ENCODE data around the gene AAK1. TPM values are rescaled to one million over a fixed set of nuclear protein-coding genes. Genes with fewer than 3 reads are reported as not detected.

The AAK1 gene
- total and polyA plus RNA-seq, 10 of the 15 experiments (the other 5 are each of a cell fraction or from before 2014, with no cell fraction given): 2.9 to 41.4 (median 17.5) TPM

DNA sequence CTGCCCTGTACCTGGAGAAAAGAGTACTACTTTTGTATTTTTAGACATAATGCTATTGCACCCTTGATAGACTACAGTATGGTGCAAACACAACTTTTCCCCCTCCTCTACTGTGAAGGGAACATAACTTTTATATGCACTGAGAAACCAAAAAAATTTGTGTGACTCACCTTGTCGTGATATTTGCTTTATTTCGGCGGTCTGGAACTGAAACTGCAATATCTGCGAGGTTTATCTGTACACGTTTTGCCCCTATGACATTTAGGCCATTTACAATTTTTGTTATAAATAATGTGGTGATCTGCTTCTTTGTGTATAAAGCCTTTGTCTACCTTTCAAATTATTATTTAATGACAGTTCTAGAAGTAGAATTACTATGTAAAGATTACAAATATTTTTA lies 34.4 kb upstream of the AAK1 start:
- no peaks in the 10 kb centered on the region for H3K79me2 ChIP-seq (ENCODE audit: control insufficient read depth, insufficient read depth, low read length)
- no peaks in the 10 kb centered on the region for H4K20me1 ChIP-seq (ENCODE audit: control insufficient read depth, insufficient read depth)
- no peak for DNase-seq (ENCODE audit: low read depth, low spot score)
- ChIA-PET CTCF (interaction anchor here (0.9 kb wide), 1 partner anchor 113 kb away, joined by 3 read pairs; no protein-coding TSS in a partner anchor), RAD21 (ENCODE audit: unreplicated experiment) (no interaction called here), POLR2A (no interaction called here), SMC1A (ENCODE audit: uncharacterized antibody, unreplicated experiment) (no interaction called here)
- no peak overlapping the region for H3K4me3 ChIP-seq
- H3K9me3 ChIP-seq (replicated peaks; ENCODE audit: control insufficient read depth, insufficient read depth, low read length): no peaks in the 10 kb centered on the region
- no peaks in the 10 kb centered on the region for H3K27me3 ChIP-seq (replicated peaks in 1 of 2; ENCODE audit: control insufficient read depth in 2 of 2, insufficient read depth in 2 of 2, low read length in 1 of 2)
- ATAC-seq: no peak
- H2AFZ ChIP-seq (ENCODE audit: control insufficient read depth, low read depth, low read length): no peak overlapping the region
- H3K4me2 ChIP-seq (ENCODE audit: control insufficient read depth, insufficient read depth): no peak overlapping the region
- no peaks in the 10 kb centered on the region for H3K36me3 ChIP-seq (ENCODE audit: control insufficient read depth in 2 of 2, insufficient read depth in 2 of 2, low read length in 1 of 2)
- no peak for FAIRE-seq
- in situ Hi-C loops (cut with MboI) (no loop called here), intact Hi-C loops (cut with micrococcal nuclease; ENCODE audit: unreplicated experiment) (no loop called here)
- H3K4me1 ChIP-seq (ENCODE audit: control insufficient read depth, insufficient read depth, low read length): no peaks in the 10 kb centered on the region
- no peak for TF ChIP-seq NBN (IDR thresholded peaks at IDR 0.05)
- no peak for TF ChIP-seq ZBED1 (IDR thresholded peaks at IDR 0.05; ENCODE audit: borderline replicate concordance)
- no peak for TF ChIP-seq RFX5 (IDR thresholded peaks at IDR 0.05; ENCODE audit: low read depth, low read length)
- TF ChIP-seq CREB1 (IDR thresholded peaks at IDR 0.05; ENCODE audit: low read depth): no peak
- no peak for TF ChIP-seq STAT1 (conservative IDR thresholded peaks at IDR 0.05)
- no peak for TF ChIP-seq IKZF1 (conservative IDR thresholded peaks at IDR 0.05)
- no peak for TF ChIP-seq RAD51 (IDR thresholded peaks at IDR 0.05)
- TF ChIP-seq SMARCA5 (IDR thresholded peaks at IDR 0.05): no peak
- no peak for TF ChIP-seq CHD4 (IDR thresholded peaks at IDR 0.05)
- no peak for TF ChIP-seq FOXM1 (IDR thresholded peaks at IDR 0.05; ENCODE audit: low read depth, low read length)
- H3K27ac ChIP-seq (ENCODE audit: control insufficient read depth, insufficient read depth): no peak overlapping the region
- BruUV-seq (replicated peaks): no TSS peak
- WGBS (ENCODE audit: insufficient coverage, insufficient replicate concordance, low lambda C conversion rate, missing lambda C conversion rate): 38% methylated on average over 5 of the region's 5 CpGs
- no peak overlapping the region for H3K9ac ChIP-seq (ENCODE audit: control insufficient read depth, insufficient read depth, low read length)

GRCh38 chr2:69676146-69676545 lies 32.6 kb upstream of the AAK1 start:
- intact Hi-C loops (cut with micrococcal nuclease; ENCODE audit: unreplicated experiment): no loop called here
- Histone ChIP-seq H3K27me3 (replicated peaks in 1 of 2; ENCODE audit: control insufficient read depth in 2 of 2, insufficient read depth in 2 of 2, low read length in 1 of 2) (no peaks in the 10 kb centered on the region), H3K4me1 (ENCODE audit: control insufficient read depth, insufficient read depth, low read length) (no peaks in the 10 kb centered on the region), H3K27ac (ENCODE audit: control insufficient read depth, insufficient read depth) (no peak overlapping the region), H3K9ac (ENCODE audit: control insufficient read depth, insufficient read depth, low read length) (no peak overlapping the region), H3K4me3 (no peak overlapping the region), H2AFZ (ENCODE audit: control insufficient read depth, low read depth, low read length) (no peak overlapping the region), H3K4me2 (ENCODE audit: control insufficient read depth, insufficient read depth) (no peak overlapping the region), H3K79me2 (ENCODE audit: control insufficient read depth, insufficient read depth, low read length) (no peaks in the 10 kb centered on the region), H3K36me3 (ENCODE audit: control insufficient read depth in 2 of 2, insufficient read depth in 2 of 2, low read length in 1 of 2) (no peaks in the 10 kb centered on the region), H3K9me3 (replicated peaks; ENCODE audit: control insufficient read depth, insufficient read depth, low read length) (peaks cover 2% of the 10 kb centered on the region; the same call in 2 of the 3 replicates), H4K20me1 (ENCODE audit: control insufficient read depth, insufficient read depth) (no peaks in the 10 kb centered on the region)
- DNase-seq (ENCODE audit: low read depth, low spot score) (no peak), ATAC-seq (no peak), FAIRE-seq (no peak)
- WGBS (ENCODE audit: insufficient coverage, insufficient replicate concordance, low lambda C conversion rate, missing lambda C conversion rate): 100% methylated on average over 1 of the region's 1 CpG
- POLR2A ChIA-PET: no interaction called here
- RAD21 ChIA-PET (ENCODE audit: unreplicated experiment): no interaction called here
- no TSS peak for BruUV-seq (replicated peaks)
- CTCF ChIA-PET: no interaction called here
- in situ Hi-C loops (cut with MboI): no loop called here
- SMC1A ChIA-PET (ENCODE audit: uncharacterized antibody, unreplicated experiment): no interaction called here
- no peak for TF ChIP-seq CREB1 (IDR thresholded peaks at IDR 0.05; ENCODE audit: low read depth)
- TF ChIP-seq FOS (IDR thresholded peaks at IDR 0.05; ENCODE audit: borderline replicate concordance, extremely low read depth, insufficient read length): no peak
- no peak for TF ChIP-seq POU2F2 (IDR thresholded peaks at IDR 0.05; ENCODE audit: borderline replicate concordance, low read depth, low read length)
- TF ChIP-seq, protein P1, sequence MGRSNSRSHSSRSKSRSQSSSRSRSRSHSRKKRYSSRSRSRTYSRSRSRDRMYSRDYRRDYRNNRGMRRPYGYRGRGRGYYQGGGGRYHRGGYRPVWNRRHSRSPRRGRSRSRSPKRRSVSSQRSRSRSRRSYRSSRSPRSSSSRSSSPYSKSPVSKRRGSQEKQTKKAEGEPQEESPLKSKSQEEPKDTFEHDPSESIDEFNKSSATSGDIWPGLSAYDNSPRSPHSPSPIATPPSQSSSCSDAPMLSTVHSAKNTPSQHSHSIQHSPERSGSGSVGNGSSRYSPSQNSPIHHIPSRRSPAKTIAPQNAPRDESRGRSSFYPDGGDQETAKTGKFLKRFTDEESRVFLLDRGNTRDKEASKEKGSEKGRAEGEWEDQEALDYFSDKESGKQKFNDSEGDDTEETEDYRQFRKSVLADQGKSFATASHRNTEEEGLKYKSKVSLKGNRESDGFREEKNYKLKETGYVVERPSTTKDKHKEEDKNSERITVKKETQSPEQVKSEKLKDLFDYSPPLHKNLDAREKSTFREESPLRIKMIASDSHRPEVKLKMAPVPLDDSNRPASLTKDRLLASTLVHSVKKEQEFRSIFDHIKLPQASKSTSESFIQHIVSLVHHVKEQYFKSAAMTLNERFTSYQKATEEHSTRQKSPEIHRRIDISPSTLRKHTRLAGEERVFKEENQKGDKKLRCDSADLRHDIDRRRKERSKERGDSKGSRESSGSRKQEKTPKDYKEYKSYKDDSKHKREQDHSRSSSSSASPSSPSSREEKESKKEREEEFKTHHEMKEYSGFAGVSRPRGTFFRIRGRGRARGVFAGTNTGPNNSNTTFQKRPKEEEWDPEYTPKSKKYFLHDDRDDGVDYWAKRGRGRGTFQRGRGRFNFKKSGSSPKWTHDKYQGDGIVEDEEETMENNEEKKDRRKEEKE (IDR thresholded peaks at IDR 0.05): no peak
- no peak for TF ChIP-seq RCOR1 (conservative IDR thresholded peaks at IDR 0.05; ENCODE audit: low read depth, low read length)
- TF ChIP-seq REST (IDR thresholded peaks at IDR 0.05; ENCODE audit: low read depth, low read length): no peak

All from GM12878 (cell line).